Common myeloid progenitor, CD34-positive (primary cell): ENCODE measurements around the gene AGPAT1.
A peak's percentile ranks its signal among the peaks of the same experiment; 100 is the strongest.

Source experiments
- CTCF ChIA-PET: fragments of 350-600 bp; sonication (Branson Sonifier 250); formaldehyde crosslinking; loops from one replicate; lab custom pipeline; 2021; ENCODE audit warnings: antibody characterized with exemption; lab: Charles Lee
- POLR2A ChIA-PET: fragments of 350-600 bp; sonication (Branson Sonifier 250); formaldehyde crosslinking; loops from one replicate; lab custom pipeline; 2021; ENCODE audit warnings: antibody characterized with exemption; lab: Charles Lee
- DNase-seq, 3 donors: peaks; one replicate each; pipeline versions ENCODE4 v3.0.0 to v3.0.0-alpha.2; 2013
- H3K27ac ChIP-seq, 2 experiments: 1 replicate in 1 of 2; 2 replicates in 1 of 2; pipeline ENCODE4 v1.7.0; 2013; ENCODE audit warnings: inconsistent platforms in 2 of 2, low read length in 2 of 2, mild to moderate bottlenecking in 2 of 2, low read depth in 1 of 2, moderate library complexity in 1 of 2; ENCODE audit not compliant: severe bottlenecking in 2 of 2, insufficient read depth in 1 of 2, poor library complexity in 1 of 2
- H3K27me3 ChIP-seq, 5 experiments: replicated peaks in 2 of 5; 1 replicate in 3 of 5; 2 replicates in 2 of 5; pipeline versions ENCODE4 v1.6.1 to v1.7.0; 2013; ENCODE audit warnings: low read length in 4 of 5, mild to moderate bottlenecking in 2 of 5, moderate library complexity in 2 of 5, inconsistent platforms in 1 of 5; ENCODE audit not compliant: insufficient read depth in 5 of 5, control insufficient read depth in 4 of 5
- H3K36me3 ChIP-seq, 4 experiments: 1 replicate in 2 of 4; 2 replicates in 2 of 4; pipeline versions ENCODE4 v1.6.1 to v1.7.0; 2013; ENCODE audit warnings: low read length in 3 of 4, control low read depth in 1 of 4, mild to moderate bottlenecking in 1 of 4; ENCODE audit not compliant: control insufficient read depth in 4 of 4, insufficient read depth in 4 of 4
- H3K4me1 ChIP-seq, 4 experiments: 1 replicate in 3 of 4; 2 replicates in 1 of 4; pipeline versions ENCODE4 v1.6.1 to v1.7.1; 2013; ENCODE audit warnings: low read length in 3 of 4, mild to moderate bottlenecking in 3 of 4, control low read depth in 1 of 4, inconsistent platforms in 1 of 4, moderate library complexity in 1 of 4; ENCODE audit not compliant: control insufficient read depth in 4 of 4, insufficient read depth in 4 of 4; ENCODE audit errors: control extremely low read depth in 1 of 4
- H3K4me3 ChIP-seq, 7 experiments: 1 replicate in 4 of 7; 2 replicates in 3 of 7; pipeline versions ENCODE4 v1.5.1 to v1.7.0; 2013; ENCODE audit warnings: mild to moderate bottlenecking in 7 of 7, low read length in 6 of 7, moderate library complexity in 6 of 7, inconsistent platforms in 2 of 7, low read depth in 2 of 7, control low read depth in 1 of 7; ENCODE audit not compliant: insufficient read depth in 4 of 7, control insufficient read depth in 1 of 7; ENCODE audit errors: extremely low read depth in 1 of 7
- H3K9me3 ChIP-seq, 5 experiments: 1 replicate in 4 of 5; 2 replicates in 1 of 5; pipeline versions ENCODE4 v1.6.1 to v1.7.1; 2013; ENCODE audit warnings: low read length in 4 of 5, mild to moderate bottlenecking in 2 of 5, inconsistent platforms in 1 of 5, low read depth in 1 of 5, moderate library complexity in 1 of 5; ENCODE audit not compliant: control insufficient read depth in 4 of 5, insufficient read depth in 2 of 5; ENCODE audit errors: control extremely low read depth in 1 of 5
- WGBS: methylation state at CpG from one replicate; pipeline ENCODE4 v1.1.5; 2013; ENCODE audit not compliant: insufficient coverage; 5-methylcytosine and 5-hydroxymethylcytosine counted together

The AGPAT1 gene

GRCh38 chr6:32177788-32178546 is 2.1 kb upstream of the AGPAT1 start, which contains the start of gene RNF5:
TSS of gene RNF5 (plus strand) at chr6:32178405. CDS start at chr6:32178512, 107 bp downstream.
- H3K36me3 ChIP-seq = peaks cover 3 to 30% (median 21%) of the 10 kb centered on the region in 4 experiments
- peak; percentile 100 for DNase-seq
- no peaks in the 10 kb centered on the region for H3K9me3 ChIP-seq
- H3K27ac ChIP-seq = peak within 1 kb of the TSS; percentile 93 to 95
- POLR2A ChIA-PET = interaction anchor here (0.6 to 2.1 kb wide), 5 partner anchors 15 to 220 kb away, joined by 3 to 6 read pairs (median 5); partner anchors contain the start of genes ATF6B and GPSM3
- WGBS = 0% methylated on average over 21 of the region's 33 CpGs
- H3K4me1 ChIP-seq = peaks cover 21 to 63% (median 48%) of the 10 kb centered on the region in 4 experiments
- peak within 1 kb of the TSS; percentile 70 to 94 (median 90) for H3K4me3 ChIP-seq
- CTCF ChIA-PET = interaction anchor here (0.8 to 1.7 kb wide), 6 partner anchors 9 to 49 kb away, joined by 3 to 13 read pairs (median 3); partner anchors contain the start of genes EGFL8 and GPSM3
- no peaks in the 10 kb centered on the region for H3K27me3 ChIP-seq

DNA sequence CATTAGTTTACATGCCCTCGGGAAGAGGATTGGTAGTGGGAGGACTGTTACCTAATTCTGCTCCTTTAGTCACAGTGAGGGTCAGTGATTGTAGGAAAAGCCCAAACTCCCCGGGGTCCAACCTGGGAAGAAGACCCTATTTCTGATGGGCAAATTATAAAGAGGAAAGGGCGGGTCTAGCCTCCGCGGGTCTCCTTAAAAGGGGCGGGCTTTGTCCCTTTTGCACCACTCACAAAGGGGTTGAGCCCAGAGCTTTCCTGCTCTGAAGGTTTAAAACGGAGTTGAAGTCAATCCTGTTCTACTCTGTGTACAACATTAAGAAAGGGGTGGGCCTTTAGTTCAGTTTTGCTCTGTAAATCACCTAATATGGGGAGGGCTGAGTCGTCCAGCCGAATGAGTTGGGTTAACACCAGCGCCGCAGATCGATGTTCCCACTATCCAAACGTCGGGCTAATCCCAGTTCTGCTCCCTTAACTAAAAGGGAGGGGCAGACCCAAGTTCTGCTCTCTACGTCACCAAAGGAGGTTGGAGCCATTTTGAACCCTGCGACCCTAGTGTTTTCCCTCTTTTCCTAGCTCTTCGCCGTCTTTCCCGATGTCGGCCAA is 1.4 kb upstream of the AGPAT1 start:
- peaks cover 3 to 24% (median 15%) of the 10 kb centered on the region in 4 experiments for H3K36me3 ChIP-seq
- no peaks in the 10 kb centered on the region for H3K27me3 ChIP-seq
- CTCF ChIA-PET = interaction anchor here (0.8 to 1.4 kb wide), 5 partner anchors 12 to 48 kb away, joined by 3 to 4 read pairs (median 3); partner anchors contain the start of genes EGFL8 and GPSM3
- WGBS = 0% methylated on average over 20 of the region's 20 CpGs
- H3K9me3 ChIP-seq = no peaks in the 10 kb centered on the region
- DNase-seq = peak; percentile 62 to 75 (median 71)
- peak overlapping the region; percentile 44 to 94 (median 83) for H3K4me3 ChIP-seq
- peaks cover 21 to 61% (median 48%) of the 10 kb centered on the region in 4 experiments for H3K4me1 ChIP-seq
- POLR2A ChIA-PET = interaction anchor here (0.6 to 2.1 kb wide), 4 partner anchors 15 to 49 kb away, joined by 3 to 6 read pairs (median 4); partner anchors contain the start of genes ATF6B and GPSM3
- peak overlapping the region; percentile 93 to 95 for H3K27ac ChIP-seq

- 73% methylated on average over 4 of the region's 5 CpGs for WGBS
- peaks cover 21 to 58% (median 48%) of the 10 kb centered on the region in 4 experiments for H3K4me1 ChIP-seq
- ChIA-PET CTCF (interaction anchor here (0.8 to 1.4 kb wide), 5 partner anchors 12 to 47 kb away, joined by 3 to 4 read pairs (median 3); partner anchors contain the start of genes EGFL8 and GPSM3), POLR2A (interaction anchor here (2.1 kb wide), 1 partner anchor 19 kb away, joined by 6 read pairs; no protein-coding TSS in a partner anchor)
- H3K4me3 ChIP-seq = peak overlapping the region in 6 of 7 experiments; percentile 73 to 94 (median 84)
- H3K9me3 ChIP-seq = no peaks in the 10 kb centered on the region
- H3K27ac ChIP-seq = peak overlapping the region; percentile 93 to 95
- no peak for DNase-seq
- H3K27me3 ChIP-seq = no peaks in the 10 kb centered on the region
- peaks cover 3 to 18% (median 13%) of the 10 kb centered on the region in 4 experiments for H3K36me3 ChIP-seq
Observed at GRCh38 chr6:32176476-32177182, 745 bp upstream of the AGPAT1 start.

DNA sequence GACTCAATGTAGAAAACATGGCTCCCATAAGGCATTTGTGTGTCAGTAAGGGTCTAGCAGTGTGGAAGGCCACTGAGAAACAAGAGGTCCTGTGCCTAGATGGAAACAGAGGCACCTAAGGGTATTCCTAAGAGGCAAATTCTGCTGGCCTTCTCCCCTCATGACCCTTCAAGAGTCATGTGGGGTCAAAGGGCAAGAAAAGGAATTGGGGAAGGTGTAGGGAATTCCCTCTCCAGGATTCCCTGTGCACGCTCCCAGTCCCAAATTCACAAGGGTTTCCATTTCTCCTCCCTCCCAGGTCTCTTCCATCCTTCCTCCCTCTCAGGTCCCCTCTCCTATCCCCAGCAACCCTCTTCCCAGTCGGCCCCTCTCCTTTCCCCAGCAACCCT is 568 bp downstream of the AGPAT1 start:
- no peaks in the 10 kb centered on the region for H3K9me3 ChIP-seq

GRCh38 chr6:32174416-32174815 is 1.5 kb downstream of the AGPAT1 start:
- no peak for DNase-seq
- peaks cover 21 to 51% (median 41%) of the 10 kb centered on the region in 4 experiments for H3K4me1 ChIP-seq
- peaks cover 6 to 21% (median 14%) of the 10 kb centered on the region in 4 experiments for H3K36me3 ChIP-seq
- WGBS = 100% methylated on average over 1 of the region's 1 CpG
- H3K27ac ChIP-seq = no peak overlapping the region
- no peaks in the 10 kb centered on the region for H3K27me3 ChIP-seq
- ChIA-PET CTCF (no interaction called here), POLR2A (no interaction called here)
- no peaks in the 10 kb centered on the region for H3K9me3 ChIP-seq
- H3K4me3 ChIP-seq = peak overlapping the region in 1 of 7 experiments; percentile 85

More for the DNA sequence above, 568 bp downstream of the AGPAT1 start:
- DNase-seq = no peak
- 40% methylated on average over 2 of the region's 2 CpGs for WGBS
- peaks cover 2 to 18% (median 13%) of the 10 kb centered on the region in 4 experiments for H3K36me3 ChIP-seq
- H3K4me1 ChIP-seq = peaks cover 21 to 58% (median 48%) of the 10 kb centered on the region in 4 experiments
- ChIA-PET POLR2A (no interaction called here), CTCF (no interaction called here)
- peak overlapping the region; percentile 46 to 94 (median 83) for H3K4me3 ChIP-seq
- H3K27me3 ChIP-seq = no peaks in the 10 kb centered on the region
- peak overlapping the region; percentile 81 to 92 for H3K27ac ChIP-seq

DNA sequence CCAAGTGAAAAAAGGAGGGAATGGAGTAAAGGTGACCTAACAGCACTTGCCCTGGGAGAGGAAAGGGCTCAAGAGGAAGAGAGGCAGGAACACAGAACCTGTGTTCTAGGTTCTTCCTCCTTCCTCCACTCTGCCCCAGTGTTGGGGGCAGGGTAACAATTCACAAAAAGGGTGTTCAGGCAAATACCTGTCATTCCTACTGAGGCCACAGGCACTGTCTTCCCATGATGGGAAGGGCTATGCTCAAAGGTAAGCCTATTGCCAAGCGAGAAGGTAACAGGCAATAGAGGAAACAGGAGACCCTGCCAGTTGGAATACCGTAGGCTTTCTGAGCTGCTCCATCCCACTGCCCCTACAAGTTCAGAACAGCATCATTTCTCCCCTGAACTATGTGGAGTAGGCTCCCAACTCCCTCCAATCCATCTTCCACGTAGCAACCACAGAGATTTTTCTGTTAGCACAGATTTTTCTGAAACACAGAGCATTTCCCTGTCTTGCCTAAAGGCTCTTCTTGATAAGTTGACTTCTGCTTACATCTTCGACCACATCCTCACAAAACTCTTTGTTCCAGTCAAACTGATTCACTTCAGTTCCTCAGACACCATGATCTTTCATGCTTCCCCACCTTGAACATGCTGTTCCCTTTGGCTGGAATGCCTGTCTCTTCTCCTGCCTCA is 2.7 kb downstream of the AGPAT1 start:
- WGBS = 81% methylated on average over 4 of the region's 4 CpGs
- Histone ChIP-seq H3K4me1 (peaks cover 15 to 42% (median 32%) of the 10 kb centered on the region in 4 experiments), H3K4me3 (no peak overlapping the region), H3K27me3 (no peaks in the 10 kb centered on the region), H3K36me3 (peaks cover 6 to 32% (median 21%) of the 10 kb centered on the region in 4 experiments), H3K27ac (peak overlapping the region in 1 of 2 experiments; percentile 28), H3K9me3 (no peaks in the 10 kb centered on the region)
- CTCF ChIA-PET = interaction anchor here (1.0 to 1.1 kb wide), 2 partner anchors 9 to 18 kb away, joined by 3 read pairs; partner anchors contain the start of gene EGFL8
- DNase-seq = no peak
- POLR2A ChIA-PET = no interaction called here
